GM19468 (cell line): ENCODE measurements around the gene GCC2.
"Not testable (repeated sequence)": the region's sequence is repeated elsewhere in the genome, so short reads cannot be mapped to it uniquely, and the experiment has no call there.

Source experiments
- ATAC-seq: cut with Tn5 transposase; IDR thresholded peaks from one replicate; pipeline ENCODE4 v1.9.1; 2021; ENCODE audit warnings: mild to moderate bottlenecking, moderate library complexity, moderate number of reproducible peaks; ENCODE audit not compliant: unreplicated experiment; ENCODE audit errors: extremely low read depth

The GCC2 gene

GRCh38 chr2:108554528-108554927 lies 105.5 kb downstream of the GCC2 start:
- ATAC-seq: no peak

GRCh38 chr2:108555572-108555971 lies 106.6 kb downstream of the GCC2 start:
- no peak for ATAC-seq

- not testable (repeated sequence) for ATAC-seq
Measured at GRCh38 chr2:108556581-108556980, 107.6 kb downstream of the GCC2 start.
